CD14-positive monocyte (primary cell): ENCODE data around the gene PDE6C. TPM values are rescaled to one million over a fixed set of nuclear protein-coding genes. Genes with fewer than 3 reads are reported as not detected.

ENCODE experiments used
- DNase-seq, 3 donors: peaks; one replicate each; pipeline ENCODE4 v3.0.0-alpha.2; 2011 to 2022
- H2AFZ ChIP-seq: 2 replicates; pipeline ENCODE4 v1.6.0; 2012; ENCODE audit warnings: mild to moderate bottlenecking, low read depth, low read length, inconsistent platforms; ENCODE audit not compliant: insufficient read depth, poor library complexity, severe bottlenecking
- H3K27ac ChIP-seq, 2 donors: 1 replicate in 1 of 2; 2 replicates in 1 of 2; pipeline ENCODE4 v1.5.1; 2012 to 2013; ENCODE audit warnings: low read length in 2 of 2, control low read depth in 1 of 2, inconsistent platforms in 1 of 2, low read depth in 1 of 2, mild to moderate bottlenecking in 1 of 2
- H3K27me3 ChIP-seq, 2 donors: one replicate each; pipeline versions ENCODE4 v1.6.0 to v1.6.1; 2011 to 2013; ENCODE audit warnings: low read length in 2 of 2; ENCODE audit not compliant: control insufficient read depth in 2 of 2, insufficient read depth in 2 of 2
- H3K36me3 ChIP-seq, 2 donors: replicated peaks in 1 of 2; 1 replicate in 1 of 2; 2 replicates in 1 of 2; pipeline versions ENCODE4 v1.5.1 to v1.6.1; 2012 to 2013; ENCODE audit warnings: low read length in 2 of 2, control low read depth in 1 of 2, inconsistent platforms in 1 of 2, mild to moderate bottlenecking in 1 of 2; ENCODE audit not compliant: insufficient read depth in 2 of 2, control insufficient read depth in 1 of 2
- H3K4me1 ChIP-seq, 2 donors: 1 replicate in 1 of 2; 2 replicates in 1 of 2; pipeline versions ENCODE4 v1.5.1 to v1.6.1; 2012 to 2013; ENCODE audit warnings: low read length in 2 of 2, control low read depth in 1 of 2, inconsistent platforms in 1 of 2, mild to moderate bottlenecking in 1 of 2, moderate library complexity in 1 of 2; ENCODE audit not compliant: insufficient read depth in 2 of 2, control insufficient read depth in 1 of 2
- H3K4me2 ChIP-seq: replicated peaks from 2 replicates; pipeline ENCODE3; 2012; ENCODE audit warnings: low read length, moderate library complexity, mild to moderate bottlenecking; ENCODE audit not compliant: poor library complexity, severe bottlenecking; ENCODE audit errors: extremely low read depth
- H3K4me3 ChIP-seq, 3 experiments: fragments of 200-600 bp in 1 of 3; sonication (generic) in 1 of 3; replicated peaks in 1 of 3; 1 replicate in 2 of 3; 2 replicates in 1 of 3; pipeline ENCODE4 v1.5.1; 2011 to 2013; ENCODE audit warnings: low read length in 3 of 3, mild to moderate bottlenecking in 3 of 3, control low read depth in 2 of 3, low read depth in 2 of 3, inconsistent platforms in 1 of 3, moderate library complexity in 1 of 3
- H3K79me2 ChIP-seq: 2 replicates; pipeline ENCODE4 v1.6.0; 2012; ENCODE audit warnings: mild to moderate bottlenecking, control low read depth, inconsistent platforms, low read length, moderate library complexity; ENCODE audit not compliant: insufficient read depth
- H3K9ac ChIP-seq: 2 replicates; pipeline ENCODE4 v1.6.0; 2017; ENCODE audit warnings: low read length, mild to moderate bottlenecking; ENCODE audit not compliant: insufficient read depth, poor library complexity, severe bottlenecking
- H3K9me3 ChIP-seq, 2 donors: replicated peaks in 1 of 2; 1 replicate in 1 of 2; 2 replicates in 1 of 2; pipeline versions ENCODE4 v1.5.1 to v1.6.1; 2012 to 2013; ENCODE audit warnings: low read length in 2 of 2, control low read depth in 1 of 2; ENCODE audit not compliant: control insufficient read depth in 1 of 2, insufficient read depth in 1 of 2
- H4K20me1 ChIP-seq: 2 replicates; pipeline ENCODE4 v1.6.0; 2012; ENCODE audit warnings: mild to moderate bottlenecking, low read length, control low read depth, moderate library complexity; ENCODE audit not compliant: insufficient read depth
- H3K27ac Mint-ChIP-seq, 7 donors: one replicate each; pipeline ENCODE4 v1.8.0; 2020; ENCODE audit warnings: mild to moderate bottlenecking in 7 of 7, mixed read lengths in 7 of 7, moderate library complexity in 6 of 7, inconsistent platforms in 2 of 7
- H3K27me3 Mint-ChIP-seq, 3 donors: one replicate each; pipeline ENCODE4 v1.8.0; 2021 to 2022; ENCODE audit warnings: low read depth in 3 of 3, mild to moderate bottlenecking in 3 of 3, mixed read lengths in 3 of 3, moderate library complexity in 3 of 3, inconsistent platforms in 1 of 3
- H3K36me3 Mint-ChIP-seq, 2 donors: one replicate each; pipeline ENCODE4 v1.8.0; 2020; ENCODE audit warnings: mixed read lengths in 2 of 2, inconsistent platforms in 1 of 2, mild to moderate bottlenecking in 1 of 2
- H3K4me1 Mint-ChIP-seq: one replicate; pipeline ENCODE4 v1.8.0; 2020; ENCODE audit warnings: mild to moderate bottlenecking, mixed read lengths
- H3K4me3 Mint-ChIP-seq, 2 donors: one replicate each; pipeline ENCODE4 v1.8.0; 2020; ENCODE audit warnings: mild to moderate bottlenecking in 2 of 2, mixed read lengths in 2 of 2, moderate library complexity in 1 of 2
- H3K9me3 Mint-ChIP-seq, 7 donors: one replicate each; pipeline ENCODE4 v1.8.0; 2020 to 2022; ENCODE audit warnings: mixed read lengths in 7 of 7, mild to moderate bottlenecking in 6 of 7, moderate library complexity in 6 of 7, inconsistent platforms in 2 of 7
- WGBS: methylation state at CpG from one replicate; pipeline ENCODE4 v1.1.5; 2013; ENCODE audit warnings: missing lambda C conversion rate; ENCODE audit not compliant: insufficient coverage; 5-methylcytosine and 5-hydroxymethylcytosine counted together
- intact Hi-C, 2 donors: fragments of 100-400 bp; cut with micrococcal nuclease; formaldehyde crosslinking; loops; one replicate each; pipeline versions ENCODE4 v1.15.0 to v1.15.1; 2023
- polyA plus RNA-seq, 3 donors: library from polyadenylated mRNA; depleted of rRNA in 1 of 3; unstranded in 2 of 3; stranded (reverse) in 1 of 3; fragments of 300-500 nt in 2 of 3; fragments of >200 nt in 1 of 3; fragmentation: Illumina TruSeq in 2 of 3; gene quantifications; 1 replicate in 2 of 3; 2 replicates in 1 of 3; pipeline ENCODE4 v1.2.3, GENCODE V29; 2012 to 2021
- TF ChIP-seq, protein P1 (sequence below): fragments of 200-600 bp; IDR thresholded peaks from one replicate; pipeline ENCODE4 v1.8.0; 2022; ENCODE audit warnings: antibody characterized with exemption, mild to moderate bottlenecking

The PDE6C gene
- polyA plus RNA-seq, 3 donors, result not detected

DNA sequence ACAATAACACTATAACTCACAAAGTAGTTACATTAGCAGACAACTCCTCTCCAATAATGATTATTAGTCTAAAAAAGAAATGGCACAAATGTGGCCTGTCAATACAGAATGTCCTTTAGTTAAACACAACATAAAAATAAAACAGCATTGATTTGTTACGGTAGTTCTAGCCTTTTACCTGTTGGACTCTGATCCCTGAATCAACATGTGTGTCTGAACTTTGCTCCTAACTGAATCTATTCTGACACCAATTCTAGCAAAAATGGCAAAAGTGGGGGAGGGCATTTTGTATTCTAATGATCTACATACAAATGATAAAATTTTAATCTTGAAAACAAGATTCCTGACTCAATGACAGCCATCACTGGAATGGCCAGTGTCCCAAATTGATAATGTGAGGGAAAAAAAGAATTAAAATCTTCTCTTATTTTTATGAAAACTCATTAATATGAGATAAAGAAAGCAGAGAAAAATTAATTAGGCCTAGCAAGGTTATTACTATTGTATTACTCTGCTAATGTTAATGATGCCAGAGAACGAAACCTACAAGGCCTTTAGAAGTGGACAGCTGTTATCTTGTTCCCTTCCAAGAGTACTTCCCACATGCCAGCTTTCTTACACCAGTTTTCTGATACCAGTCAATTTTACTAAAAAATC is 59.8 kb downstream of the PDE6C start:
- peaks cover 0 to 1% (median 0%) of the 10 kb centered on the region in 3 donors for H3K27me3 Mint-ChIP-seq
- no peaks in the 10 kb centered on the region for H3K27me3 ChIP-seq
- no peaks in the 10 kb centered on the region for H3K79me2 ChIP-seq
- H3K36me3 ChIP-seq, result peaks cover 70 to 98% of the 10 kb centered on the region in 2 donors
- no peak overlapping the region for H3K27ac Mint-ChIP-seq
- no peak overlapping the region for H3K4me3 Mint-ChIP-seq
- TF ChIP-seq, protein P1, sequence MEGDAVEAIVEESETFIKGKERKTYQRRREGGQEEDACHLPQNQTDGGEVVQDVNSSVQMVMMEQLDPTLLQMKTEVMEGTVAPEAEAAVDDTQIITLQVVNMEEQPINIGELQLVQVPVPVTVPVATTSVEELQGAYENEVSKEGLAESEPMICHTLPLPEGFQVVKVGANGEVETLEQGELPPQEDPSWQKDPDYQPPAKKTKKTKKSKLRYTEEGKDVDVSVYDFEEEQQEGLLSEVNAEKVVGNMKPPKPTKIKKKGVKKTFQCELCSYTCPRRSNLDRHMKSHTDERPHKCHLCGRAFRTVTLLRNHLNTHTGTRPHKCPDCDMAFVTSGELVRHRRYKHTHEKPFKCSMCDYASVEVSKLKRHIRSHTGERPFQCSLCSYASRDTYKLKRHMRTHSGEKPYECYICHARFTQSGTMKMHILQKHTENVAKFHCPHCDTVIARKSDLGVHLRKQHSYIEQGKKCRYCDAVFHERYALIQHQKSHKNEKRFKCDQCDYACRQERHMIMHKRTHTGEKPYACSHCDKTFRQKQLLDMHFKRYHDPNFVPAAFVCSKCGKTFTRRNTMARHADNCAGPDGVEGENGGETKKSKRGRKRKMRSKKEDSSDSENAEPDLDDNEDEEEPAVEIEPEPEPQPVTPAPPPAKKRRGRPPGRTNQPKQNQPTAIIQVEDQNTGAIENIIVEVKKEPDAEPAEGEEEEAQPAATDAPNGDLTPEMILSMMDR, result no peak
- intact Hi-C loops, result loop anchor here in 1 of 2 donors (10.0 kb wide), 1 partner anchor 297 kb away; no protein-coding TSS in a partner anchor
- H3K9me3 Mint-ChIP-seq, result no peaks in the 10 kb centered on the region
- H3K4me1 Mint-ChIP-seq, result no peaks in the 10 kb centered on the region
- no peaks in the 10 kb centered on the region for H4K20me1 ChIP-seq
- no peaks in the 10 kb centered on the region for H3K9me3 ChIP-seq
- no peak for DNase-seq
- H3K4me2 ChIP-seq, result no peak overlapping the region
- WGBS, result no CpG with 5 or more reads among the region's 2 CpGs
- H3K9ac ChIP-seq, result no peak overlapping the region
- peaks cover 60% of the 10 kb centered on the region in 2 donors for H3K36me3 Mint-ChIP-seq
- no peak overlapping the region for H3K27ac ChIP-seq
- H2AFZ ChIP-seq, result no peak overlapping the region
- no peaks in the 10 kb centered on the region for H3K4me1 ChIP-seq
- H3K4me3 ChIP-seq, result no peak overlapping the region

DNA sequence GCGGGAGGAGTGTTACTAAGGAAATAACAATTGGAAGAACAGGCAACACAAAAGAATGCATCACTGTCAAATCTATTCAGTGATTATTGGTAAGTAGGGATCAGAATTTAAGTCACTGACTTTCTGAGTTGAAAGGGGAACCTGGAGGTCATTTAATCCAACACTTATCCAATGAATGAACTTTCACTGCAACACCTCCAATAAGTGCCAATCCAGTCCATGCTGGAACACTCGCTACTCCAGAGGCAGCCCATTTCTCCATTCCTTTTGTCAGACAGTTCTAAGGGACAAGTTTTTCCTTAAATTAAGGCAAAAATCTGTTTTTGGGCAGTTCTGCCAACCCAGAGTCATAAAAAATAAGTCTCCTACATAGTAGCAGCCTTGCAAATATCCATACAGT is 60.6 kb downstream of the PDE6C start:
- intact Hi-C loops, result loop anchor here in 1 of 2 donors (10.0 kb wide), 1 partner anchor 298 kb away; no protein-coding TSS in a partner anchor
- H3K4me1 ChIP-seq, result no peaks in the 10 kb centered on the region
- no peaks in the 10 kb centered on the region for H3K9me3 ChIP-seq
- WGBS, result 100% methylated on average over 1 of the region's 2 CpGs
- Mint-ChIP-seq H3K36me3 (peaks cover 55 to 57% of the 10 kb centered on the region in 2 donors), H3K9me3 (no peaks in the 10 kb centered on the region), H3K4me3 (no peak overlapping the region), H3K27me3 (peaks cover 0 to 1% (median 0%) of the 10 kb centered on the region in 3 donors), H3K4me1 (no peaks in the 10 kb centered on the region), H3K27ac (no peak overlapping the region)
- H3K27ac ChIP-seq, result no peak overlapping the region
- no peak overlapping the region for H3K4me2 ChIP-seq
- no peak for DNase-seq
- peaks cover 73 to 98% of the 10 kb centered on the region in 2 donors for H3K36me3 ChIP-seq
- H3K79me2 ChIP-seq, result no peaks in the 10 kb centered on the region
- H3K9ac ChIP-seq, result no peak overlapping the region
- no peak overlapping the region for H3K4me3 ChIP-seq
- TF ChIP-seq, protein P1, result no peak
- H2AFZ ChIP-seq, result no peak overlapping the region
- H3K27me3 ChIP-seq, result no peaks in the 10 kb centered on the region
- H4K20me1 ChIP-seq, result no peaks in the 10 kb centered on the region
